Measurements from ENCODE around the gene WIPF1.
"Not testable (repeated sequence)": the region's sequence is repeated elsewhere in the genome, so short reads cannot be mapped to it uniquely, and the experiment has no call there.

WIPF1 gene

GRCh38 chr2:174551697-174552096 is 45.9 kb downstream of the WIPF1 start:
- H3K18ac ChIP-seq (ENCODE audit: low read length), result no peak overlapping the region
- H3K14ac ChIP-seq (ENCODE audit: low read length), result no peak overlapping the region
- no peak overlapping the region for H3K4me3 ChIP-seq (ENCODE audit: low read length in 2 of 2)
- no peak overlapping the region for H2BK5ac ChIP-seq (ENCODE audit: low read length)
- no peak overlapping the region for H3K9ac ChIP-seq (ENCODE audit: low read depth, low read length, poor library complexity)
- peaks cover 0 to 4% of the 10 kb centered on the region in 2 donors for H3K4me1 ChIP-seq (ENCODE audit: control insufficient read depth in 2 of 2, insufficient read depth in 1 of 2, low read depth in 1 of 2, low read length in 2 of 2)
- H2AK5ac ChIP-seq (ENCODE audit: low read depth, low read length), result no peak overlapping the region
- no peak overlapping the region for H3K27ac ChIP-seq (replicated peaks; ENCODE audit: low read length)
- no peak overlapping the region for H4K8ac ChIP-seq (ENCODE audit: low read depth, low read length)
- H3K4ac ChIP-seq (ENCODE audit: low read length), result no peak overlapping the region
- WGBS, 2 donors (ENCODE audit: extremely low coverage in 2 of 2, insufficient read length in 2 of 2, insufficient replicate concordance in 1 of 2), result no CpG with 5 or more reads among the region's 4 CpGs
- DNase-seq (ENCODE audit: low spot score), result no peak
- H2AFZ ChIP-seq (ENCODE audit: low read length), result no peak overlapping the region
- no peak overlapping the region for H2BK120ac ChIP-seq (ENCODE audit: low read depth, low read length)
- no peak overlapping the region for H4K91ac ChIP-seq (ENCODE audit: low read depth, low read length, poor library complexity)
- no peak overlapping the region for H2BK15ac ChIP-seq (ENCODE audit: low read length)
- H3K23ac ChIP-seq (ENCODE audit: low read depth, low read length, poor library complexity), result no peak overlapping the region
- H3K4me2 ChIP-seq (ENCODE audit: insufficient read depth, low read length, poor library complexity, severe bottlenecking), result no peak overlapping the region
- no peaks in the 10 kb centered on the region for H3K27me3 ChIP-seq (ENCODE audit: control insufficient read depth in 3 of 3, insufficient read depth in 3 of 3, low read depth in 1 of 3, low read length in 3 of 3)
- H2BK12ac ChIP-seq (ENCODE audit: low read length), result no peak overlapping the region
- H3K79me1 ChIP-seq (ENCODE audit: low read depth, low read length), result no peaks in the 10 kb centered on the region
- H3K36me3 ChIP-seq (replicated peaks in 1 of 2; ENCODE audit: control insufficient read depth in 2 of 2, insufficient read depth in 2 of 2, low read length in 2 of 2), result no peaks in the 10 kb centered on the region
- H3K9me3 ChIP-seq (replicated peaks in 1 of 2; ENCODE audit: control insufficient read depth in 2 of 2, insufficient read depth in 1 of 2, low read depth in 1 of 2, low read length in 2 of 2), result no peaks in the 10 kb centered on the region

DNA sequence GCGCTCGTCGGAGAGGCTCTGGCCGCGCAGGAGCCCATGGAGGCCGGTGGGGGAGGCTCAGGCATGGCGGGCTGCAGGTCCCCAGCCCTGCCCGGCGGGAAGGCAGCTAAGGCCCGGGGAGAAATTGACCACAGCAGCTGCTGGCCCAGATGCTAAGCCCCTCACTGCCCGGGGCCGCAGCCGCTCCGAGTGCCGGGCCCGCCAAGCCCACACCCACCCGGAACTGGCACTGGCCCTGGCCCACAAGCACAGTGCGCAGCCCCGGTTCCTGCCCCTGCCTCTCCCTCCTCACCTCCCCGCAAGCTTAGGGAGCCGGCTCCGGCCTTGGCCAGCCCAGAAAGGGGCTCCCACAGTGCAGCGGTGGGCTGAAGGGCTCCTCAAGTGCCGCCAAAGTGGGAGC is 49.0 kb downstream of the WIPF1 start:
- not testable (repeated sequence) for H4K91ac ChIP-seq (ENCODE audit: low read depth, low read length, poor library complexity); H2BK15ac ChIP-seq (ENCODE audit: low read length); H3K27ac ChIP-seq (replicated peaks; ENCODE audit: low read length); H3K14ac ChIP-seq (ENCODE audit: low read length); H3K27me3 ChIP-seq (ENCODE audit: control insufficient read depth in 3 of 3, insufficient read depth in 3 of 3, low read depth in 1 of 3, low read length in 3 of 3); H3K4me1 ChIP-seq (ENCODE audit: control insufficient read depth in 2 of 2, insufficient read depth in 1 of 2, low read depth in 1 of 2, low read length in 2 of 2); H3K9me3 ChIP-seq (replicated peaks in 1 of 2; ENCODE audit: control insufficient read depth in 2 of 2, insufficient read depth in 1 of 2, low read depth in 1 of 2, low read length in 2 of 2); H3K23ac ChIP-seq (ENCODE audit: low read depth, low read length, poor library complexity); H2BK12ac ChIP-seq (ENCODE audit: low read length); DNase-seq (ENCODE audit: low spot score); H2BK5ac ChIP-seq (ENCODE audit: low read length); H3K4ac ChIP-seq (ENCODE audit: low read length); H2AK5ac ChIP-seq (ENCODE audit: low read depth, low read length); H3K36me3 ChIP-seq (replicated peaks in 1 of 2; ENCODE audit: control insufficient read depth in 2 of 2, insufficient read depth in 2 of 2, low read length in 2 of 2); H2BK120ac ChIP-seq (ENCODE audit: low read depth, low read length); H2AFZ ChIP-seq (ENCODE audit: low read length); H4K8ac ChIP-seq (ENCODE audit: low read depth, low read length); H3K9ac ChIP-seq (ENCODE audit: low read depth, low read length, poor library complexity); H3K18ac ChIP-seq (ENCODE audit: low read length); H3K4me2 ChIP-seq (ENCODE audit: insufficient read depth, low read length, poor library complexity, severe bottlenecking); H3K79me1 ChIP-seq (ENCODE audit: low read depth, low read length); H3K4me3 ChIP-seq (ENCODE audit: low read length in 2 of 2)
- no CpG with 5 or more reads among the region's 24 CpGs for WGBS, 2 donors (ENCODE audit: extremely low coverage in 2 of 2, insufficient read length in 2 of 2, insufficient replicate concordance in 1 of 2)

DNA sequence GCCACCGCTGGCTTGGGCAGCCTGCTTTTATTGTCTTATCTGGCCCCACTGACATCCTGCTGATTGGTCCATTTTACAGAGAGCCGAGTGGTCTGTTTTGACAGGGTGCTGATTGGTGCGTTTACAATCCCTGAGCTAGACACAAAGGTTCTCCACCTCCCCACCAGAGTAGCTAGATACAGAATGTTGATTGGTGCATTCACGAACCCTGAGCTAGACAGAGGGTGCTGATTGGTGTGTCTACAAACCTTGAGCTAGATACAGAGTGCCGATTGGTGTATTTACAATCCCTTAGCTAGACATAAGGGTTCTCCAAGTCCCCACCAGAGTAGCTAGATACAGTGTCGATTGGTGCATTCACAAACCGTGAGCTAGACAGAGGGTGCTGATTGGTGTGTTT is 49.6 kb downstream of the WIPF1 start:
- H3K4me3 ChIP-seq (ENCODE audit: low read length in 2 of 2); H3K9me3 ChIP-seq (replicated peaks in 1 of 2; ENCODE audit: control insufficient read depth in 2 of 2, insufficient read depth in 1 of 2, low read depth in 1 of 2, low read length in 2 of 2); H4K91ac ChIP-seq (ENCODE audit: low read depth, low read length, poor library complexity); DNase-seq (ENCODE audit: low spot score); H3K27ac ChIP-seq (replicated peaks; ENCODE audit: low read length); H2BK15ac ChIP-seq (ENCODE audit: low read length); H3K4me2 ChIP-seq (ENCODE audit: insufficient read depth, low read length, poor library complexity, severe bottlenecking); H3K4me1 ChIP-seq (ENCODE audit: control insufficient read depth in 2 of 2, insufficient read depth in 1 of 2, low read depth in 1 of 2, low read length in 2 of 2); H3K9ac ChIP-seq (ENCODE audit: low read depth, low read length, poor library complexity); H2BK12ac ChIP-seq (ENCODE audit: low read length); H2BK5ac ChIP-seq (ENCODE audit: low read length); H3K23ac ChIP-seq (ENCODE audit: low read depth, low read length, poor library complexity); H2BK120ac ChIP-seq (ENCODE audit: low read depth, low read length); H4K8ac ChIP-seq (ENCODE audit: low read depth, low read length); H3K36me3 ChIP-seq (replicated peaks in 1 of 2; ENCODE audit: control insufficient read depth in 2 of 2, insufficient read depth in 2 of 2, low read length in 2 of 2); H3K4ac ChIP-seq (ENCODE audit: low read length); H3K27me3 ChIP-seq (ENCODE audit: control insufficient read depth in 3 of 3, insufficient read depth in 3 of 3, low read depth in 1 of 3, low read length in 3 of 3); H2AK5ac ChIP-seq (ENCODE audit: low read depth, low read length); H3K18ac ChIP-seq (ENCODE audit: low read length); H3K14ac ChIP-seq (ENCODE audit: low read length); H2AFZ ChIP-seq (ENCODE audit: low read length); H3K79me1 ChIP-seq (ENCODE audit: low read depth, low read length): not testable (repeated sequence)
- WGBS, 2 donors (ENCODE audit: extremely low coverage in 2 of 2, insufficient read length in 2 of 2, insufficient replicate concordance in 1 of 2), result no CpG with 5 or more reads among the region's 7 CpGs

GRCh38 chr2:174546519-174547506 is 50.8 kb downstream of the WIPF1 start:
- no peak overlapping the region for H4K8ac ChIP-seq (ENCODE audit: low read depth, low read length)
- no peaks in the 10 kb centered on the region for H3K36me3 ChIP-seq (replicated peaks in 1 of 2; ENCODE audit: control insufficient read depth in 2 of 2, insufficient read depth in 2 of 2, low read length in 2 of 2)
- H3K4me3 ChIP-seq (ENCODE audit: low read length in 2 of 2), result no peak overlapping the region
- peaks cover 0 to 2% of the 10 kb centered on the region in 2 donors for H3K9me3 ChIP-seq (replicated peaks in 1 of 2; ENCODE audit: control insufficient read depth in 2 of 2, insufficient read depth in 1 of 2, low read depth in 1 of 2, low read length in 2 of 2)
- peak overlapping the region; percentile 72 for H2AFZ ChIP-seq (ENCODE audit: low read length)
- H3K27ac ChIP-seq (replicated peaks; ENCODE audit: low read length), result no peak overlapping the region
- H2AK5ac ChIP-seq (ENCODE audit: low read depth, low read length), result no peak overlapping the region
- H3K18ac ChIP-seq (ENCODE audit: low read length), result no peak overlapping the region
- no peak overlapping the region for H3K4me2 ChIP-seq (ENCODE audit: insufficient read depth, low read length, poor library complexity, severe bottlenecking)
- H2BK15ac ChIP-seq (ENCODE audit: low read length), result no peak overlapping the region
- no peak overlapping the region for H4K91ac ChIP-seq (ENCODE audit: low read depth, low read length, poor library complexity)
- no peak overlapping the region for H3K23ac ChIP-seq (ENCODE audit: low read depth, low read length, poor library complexity)
- no peak overlapping the region for H3K9ac ChIP-seq (ENCODE audit: low read depth, low read length, poor library complexity)
- H3K27me3 ChIP-seq (ENCODE audit: control insufficient read depth in 3 of 3, insufficient read depth in 3 of 3, low read depth in 1 of 3, low read length in 3 of 3), result peaks cover 0 to 5% (median 0%) of the 10 kb centered on the region in 3 experiments
- no peak overlapping the region for H2BK120ac ChIP-seq (ENCODE audit: low read depth, low read length)
- H3K79me1 ChIP-seq (ENCODE audit: low read depth, low read length), result no peaks in the 10 kb centered on the region
- H3K14ac ChIP-seq (ENCODE audit: low read length), result no peak overlapping the region
- no peak overlapping the region for H3K4ac ChIP-seq (ENCODE audit: low read length)
- no peak overlapping the region for H2BK12ac ChIP-seq (ENCODE audit: low read length)
- peak; percentile 15 for DNase-seq (ENCODE audit: low spot score)
- no CpG with 5 or more reads among the region's 21 CpGs for WGBS, 2 donors (ENCODE audit: extremely low coverage in 2 of 2, insufficient read length in 2 of 2, insufficient replicate concordance in 1 of 2)
- H2BK5ac ChIP-seq (ENCODE audit: low read length), result no peak overlapping the region
- no peaks in the 10 kb centered on the region for H3K4me1 ChIP-seq (ENCODE audit: control insufficient read depth in 2 of 2, insufficient read depth in 1 of 2, low read depth in 1 of 2, low read length in 2 of 2)

Data from neuronal stem cell (in vitro differentiated cells).